OCI-LY3 (cell line): Measurements from ENCODE around the gene HRH3.

Experiments used
- H2AFZ ChIP-seq: fragments of 200-600, 300-600 bp; shearing (Covaris generic); 2 replicates; pipeline ENCODE4 v1.6.0; 2014; ENCODE audit warnings: antibody characterized with exemption, low read depth, low read length
- H3K27ac ChIP-seq: fragments of 200-600, 300-600 bp; sonication (generic); 2 replicates; pipeline ENCODE4 v1.5.1; 2014; ENCODE audit warnings: mild to moderate bottlenecking, low read length, moderate library complexity, mixed read lengths
- H3K27me3 ChIP-seq: fragments of 200-600, 300-600 bp; sonication (generic); 2 replicates; pipeline ENCODE4 v1.6.1; 2014; ENCODE audit warnings: low read depth, low read length, mixed read lengths
- H3K36me3 ChIP-seq: fragments of 200-600, 300-600 bp; sonication (generic); replicated peaks from 2 replicates; pipeline ENCODE3; 2014; ENCODE audit warnings: low read depth, low read length, mixed read lengths
- H3K4me1 ChIP-seq: fragments of 300-600, 200-600 bp; sonication (generic); 2 replicates; pipeline ENCODE4 v1.6.1; 2014; ENCODE audit warnings: low read length, mixed read lengths
- H3K4me2 ChIP-seq: fragments of 200-600, 300-600 bp; sonication (generic); 2 replicates; pipeline ENCODE4 v1.6.1; 2014; ENCODE audit warnings: low read length, mixed read lengths
- H3K4me3 ChIP-seq: fragments of 300-600, 200-600 bp; sonication (generic); 2 replicates; pipeline ENCODE4 v1.5.1; 2014; ENCODE audit warnings: antibody characterized with exemption, mild to moderate bottlenecking, low read length, moderate library complexity
- H3K79me2 ChIP-seq: fragments of 300-600, 200-600 bp; shearing (Covaris generic); 2 replicates; pipeline ENCODE4 v1.6.1; 2014; ENCODE audit warnings: mild to moderate bottlenecking, low read length, mixed read lengths
- H3K9ac ChIP-seq: fragments of 300-600, 200-600 bp; shearing (Covaris generic); 2 replicates; pipeline ENCODE4 v1.6.0; 2014; ENCODE audit warnings: mild to moderate bottlenecking, low read length, moderate library complexity
- H3K9me3 ChIP-seq: fragments of 200-600, 300-600 bp; shearing (Covaris generic); 2 replicates; pipeline ENCODE4 v1.6.1; 2014; ENCODE audit warnings: low read length, mixed read lengths; ENCODE audit not compliant: insufficient read depth
- H4K20me1 ChIP-seq: fragments of 200-600, 300-600 bp; sonication (generic); 2 replicates; pipeline ENCODE4 v1.6.1; 2016; ENCODE audit warnings: low read length, mixed read lengths; ENCODE audit not compliant: insufficient read depth
- EZH2phosphoT487 ChIP-seq: fragments of 200-600 bp; shearing (Covaris generic); IDR thresholded peaks from 2 replicates; pipeline ENCODE4 v1.6.1; 2018; ENCODE audit warnings: antibody characterized with exemption, mixed run types, low read depth
- TF ChIP-seq, protein P1 (sequence below): fragments of 200-600, 300-600 bp; sonication (generic); IDR thresholded peaks from 2 replicates; pipeline ENCODE4 v1.5.1; 2014; ENCODE audit warnings: antibody characterized with exemption, low read length, low read depth

HRH3 gene

DNA sequence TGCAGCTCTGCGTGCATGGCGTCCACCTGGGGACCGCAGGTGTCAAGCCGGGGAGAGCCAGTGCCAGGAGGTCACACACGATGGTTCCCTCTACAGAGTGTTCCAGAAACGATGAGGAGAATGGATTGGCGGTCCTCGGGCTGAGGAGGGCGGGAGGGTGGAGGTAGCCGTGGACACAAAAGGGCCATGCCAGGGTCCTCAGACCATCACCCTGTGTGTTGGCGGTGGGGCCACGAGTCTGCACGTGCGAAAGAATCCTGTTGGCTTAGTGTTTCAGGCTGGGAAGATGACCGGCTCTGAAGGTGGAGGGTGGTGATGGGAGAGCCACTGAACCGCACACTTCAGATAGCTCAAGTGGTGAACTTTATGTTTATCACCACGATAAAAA is 13.7 kb downstream of the HRH3 start:
- no peaks in the 10 kb centered on the region for H3K27me3 ChIP-seq
- H3K9ac ChIP-seq, result no peak overlapping the region
- no peak overlapping the region for H3K4me3 ChIP-seq
- no peak overlapping the region for H3K27ac ChIP-seq
- H4K20me1 ChIP-seq, result no peaks in the 10 kb centered on the region
- no peak overlapping the region for H3K4me2 ChIP-seq
- no peaks in the 10 kb centered on the region for H3K9me3 ChIP-seq
- peaks cover 13% of the 10 kb centered on the region for H3K36me3 ChIP-seq
- no peaks in the 10 kb centered on the region for H3K4me1 ChIP-seq
- TF ChIP-seq, protein P1, sequence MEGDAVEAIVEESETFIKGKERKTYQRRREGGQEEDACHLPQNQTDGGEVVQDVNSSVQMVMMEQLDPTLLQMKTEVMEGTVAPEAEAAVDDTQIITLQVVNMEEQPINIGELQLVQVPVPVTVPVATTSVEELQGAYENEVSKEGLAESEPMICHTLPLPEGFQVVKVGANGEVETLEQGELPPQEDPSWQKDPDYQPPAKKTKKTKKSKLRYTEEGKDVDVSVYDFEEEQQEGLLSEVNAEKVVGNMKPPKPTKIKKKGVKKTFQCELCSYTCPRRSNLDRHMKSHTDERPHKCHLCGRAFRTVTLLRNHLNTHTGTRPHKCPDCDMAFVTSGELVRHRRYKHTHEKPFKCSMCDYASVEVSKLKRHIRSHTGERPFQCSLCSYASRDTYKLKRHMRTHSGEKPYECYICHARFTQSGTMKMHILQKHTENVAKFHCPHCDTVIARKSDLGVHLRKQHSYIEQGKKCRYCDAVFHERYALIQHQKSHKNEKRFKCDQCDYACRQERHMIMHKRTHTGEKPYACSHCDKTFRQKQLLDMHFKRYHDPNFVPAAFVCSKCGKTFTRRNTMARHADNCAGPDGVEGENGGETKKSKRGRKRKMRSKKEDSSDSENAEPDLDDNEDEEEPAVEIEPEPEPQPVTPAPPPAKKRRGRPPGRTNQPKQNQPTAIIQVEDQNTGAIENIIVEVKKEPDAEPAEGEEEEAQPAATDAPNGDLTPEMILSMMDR, result no peak
- TF ChIP-seq EZH2phosphoT487, result no peak
- no peaks in the 10 kb centered on the region for H3K79me2 ChIP-seq
- H2AFZ ChIP-seq, result no peak overlapping the region

DNA sequence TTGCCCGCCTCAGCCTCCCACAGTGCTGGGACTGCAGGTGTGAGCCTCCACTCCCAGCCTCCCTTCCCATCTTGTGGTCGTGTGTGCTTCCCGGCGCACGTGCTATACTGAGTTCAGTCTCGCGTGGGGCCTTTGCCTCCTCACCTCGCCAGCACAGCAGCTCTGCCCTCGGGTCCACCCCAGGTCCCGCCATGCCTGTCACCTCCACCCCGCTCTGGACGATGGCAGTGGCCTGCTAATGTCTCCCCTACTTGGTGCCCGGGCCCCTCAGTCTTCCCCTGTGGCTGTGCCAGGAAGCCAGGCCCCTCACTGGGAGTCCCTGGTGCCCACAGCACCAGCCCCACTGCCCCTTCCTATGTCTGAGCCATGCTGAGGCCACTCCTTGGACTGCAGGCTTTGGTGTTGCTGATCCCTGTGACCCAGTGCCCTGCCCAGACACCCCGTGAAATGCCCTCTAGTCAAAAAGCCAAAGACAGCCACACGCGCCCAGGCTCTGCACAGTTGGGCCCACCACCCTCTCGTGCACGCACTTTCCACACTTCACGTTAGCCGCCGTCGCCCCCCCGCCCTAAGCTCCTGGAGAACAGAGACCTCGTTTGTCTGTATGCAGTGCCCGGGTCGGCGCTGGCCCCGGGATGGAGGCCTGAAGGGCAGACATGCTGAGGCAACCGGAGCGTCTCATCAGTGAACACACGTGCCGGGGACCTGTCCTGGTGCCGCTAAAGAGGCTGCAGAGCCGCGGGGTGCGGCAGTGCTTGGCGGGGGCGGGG is 14.3 kb downstream of the HRH3 start:
- H3K4me3 ChIP-seq, result no peak overlapping the region
- H3K27me3 ChIP-seq, result no peaks in the 10 kb centered on the region
- H3K9ac ChIP-seq, result no peak overlapping the region
- H4K20me1 ChIP-seq, result no peaks in the 10 kb centered on the region
- no peak overlapping the region for H2AFZ ChIP-seq
- H3K4me1 ChIP-seq, result no peaks in the 10 kb centered on the region
- H3K79me2 ChIP-seq, result no peaks in the 10 kb centered on the region
- no peak for TF ChIP-seq EZH2phosphoT487
- TF ChIP-seq, protein P1, result no peak
- peaks cover 14% of the 10 kb centered on the region for H3K36me3 ChIP-seq
- H3K4me2 ChIP-seq, result no peak overlapping the region
- H3K9me3 ChIP-seq, result no peaks in the 10 kb centered on the region
- H3K27ac ChIP-seq, result no peak overlapping the region

DNA sequence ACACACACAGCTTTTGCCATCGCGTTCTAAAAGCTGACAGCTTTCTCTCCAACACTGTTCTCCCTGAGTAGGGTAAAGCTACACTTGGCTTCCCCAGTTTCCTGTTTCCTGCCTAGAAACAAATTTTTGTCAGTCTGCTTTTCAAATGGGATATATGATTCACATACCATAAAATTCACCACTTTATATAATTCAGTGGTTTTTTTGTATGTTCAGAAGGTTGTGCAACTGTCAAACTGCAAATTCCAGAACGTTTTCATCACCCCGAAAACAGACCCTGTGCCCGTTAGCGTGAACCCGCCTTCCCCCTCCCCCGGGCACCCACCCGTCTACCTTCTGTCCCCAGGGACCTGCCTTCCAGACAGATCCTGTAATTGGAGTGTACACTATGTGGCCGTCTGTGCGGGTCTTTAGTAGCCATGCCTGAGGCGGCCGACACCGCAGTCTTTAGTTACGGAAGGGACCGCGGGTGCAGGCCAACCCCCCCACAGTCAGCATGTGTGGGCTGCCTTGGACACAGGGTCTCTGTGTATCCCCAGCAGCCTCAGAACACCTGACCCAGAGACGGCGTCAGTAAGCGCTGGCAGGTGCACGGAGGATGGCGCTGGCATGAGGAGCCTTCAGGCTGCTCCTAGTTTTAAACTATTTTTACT is 16.6 kb downstream of the HRH3 start:
- no peaks in the 10 kb centered on the region for H3K27me3 ChIP-seq
- TF ChIP-seq EZH2phosphoT487, result no peak
- TF ChIP-seq, protein P1, result no peak
- H3K36me3 ChIP-seq, result peaks cover 31% of the 10 kb centered on the region
- H3K4me1 ChIP-seq, result no peaks in the 10 kb centered on the region
- H2AFZ ChIP-seq, result no peak overlapping the region
- H3K79me2 ChIP-seq, result no peaks in the 10 kb centered on the region
- H3K9ac ChIP-seq, result no peak overlapping the region
- no peaks in the 10 kb centered on the region for H3K9me3 ChIP-seq
- H3K4me2 ChIP-seq, result no peak overlapping the region
- H3K4me3 ChIP-seq, result no peak overlapping the region
- H4K20me1 ChIP-seq, result no peaks in the 10 kb centered on the region
- H3K27ac ChIP-seq, result no peak overlapping the region

DNA sequence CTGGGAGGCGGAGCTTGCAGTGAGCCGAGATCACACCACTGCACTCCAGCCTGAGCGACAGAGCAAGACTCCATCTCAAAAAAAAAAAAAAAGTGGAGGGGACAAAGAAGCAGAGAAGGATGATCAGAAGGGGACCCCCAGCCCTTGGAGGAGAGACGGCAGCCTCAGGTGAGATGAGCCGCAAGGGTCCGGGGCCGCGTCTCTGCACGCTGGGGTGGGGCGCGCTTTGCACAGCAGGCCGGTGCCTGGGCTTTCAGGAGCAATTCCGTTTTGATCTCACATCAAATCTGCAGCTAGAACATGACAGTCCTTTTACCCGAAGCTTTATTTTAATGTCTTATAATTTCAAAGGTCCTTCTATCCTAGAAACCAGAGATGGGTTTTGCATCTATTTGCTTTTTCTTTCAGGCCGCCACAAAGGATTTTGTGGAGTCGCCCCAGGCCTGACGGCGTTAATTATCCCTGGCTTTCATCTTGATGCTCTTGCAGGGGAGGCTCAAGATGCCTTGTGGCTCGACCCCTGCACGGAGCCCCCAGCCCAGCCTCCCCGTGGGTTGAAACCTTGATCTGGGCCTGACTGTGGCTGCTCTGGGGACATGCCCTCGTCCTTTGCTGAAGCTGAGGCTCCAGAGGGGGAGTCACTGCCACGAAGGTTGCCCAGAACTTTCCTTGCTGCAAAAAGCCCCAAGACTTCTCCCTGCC is 17.3 kb downstream of the HRH3 start:
- no peak overlapping the region for H2AFZ ChIP-seq
- no peak overlapping the region for H3K4me2 ChIP-seq
- H3K27ac ChIP-seq, result no peak overlapping the region
- no peak overlapping the region for H3K4me3 ChIP-seq
- no peaks in the 10 kb centered on the region for H3K9me3 ChIP-seq
- H4K20me1 ChIP-seq, result no peaks in the 10 kb centered on the region
- no peak overlapping the region for H3K9ac ChIP-seq
- no peaks in the 10 kb centered on the region for H3K27me3 ChIP-seq
- H3K36me3 ChIP-seq, result peaks cover 38% of the 10 kb centered on the region
- TF ChIP-seq, protein P1, result no peak
- TF ChIP-seq EZH2phosphoT487, result no peak
- H3K79me2 ChIP-seq, result no peaks in the 10 kb centered on the region
- no peaks in the 10 kb centered on the region for H3K4me1 ChIP-seq
